Endothelial cell of umbilical vein (primary cell): ENCODE results near the gene AHSA1. TPM values are rescaled to one million over a fixed set of nuclear protein-coding genes. Genes with fewer than 3 reads are reported as not detected.
A peak's percentile ranks its signal among the peaks of the same experiment; 100 is the strongest.

ENCODE experiments used
- BruUV-seq: library from RNA; stranded (reverse); fragments of 400-500 nt; replicated peaks from 2 replicates; lab custom pipeline; 2021; lab: Mats Ljungman, UMichigan
- CTCF ChIA-PET: fragments of 300-600, 350-600 bp; sonication (Branson Sonifier 250); formaldehyde crosslinking; loops from one replicate; lab custom pipeline; 2021; ENCODE audit warnings: antibody characterized with exemption, inconsistent platforms; lab: Charles Lee
- POLR2A ChIA-PET: fragments of 300-600, 350-600 bp; sonication (Branson Sonifier 250); formaldehyde crosslinking; loops from one replicate; lab custom pipeline; 2021; ENCODE audit warnings: antibody characterized with exemption, inconsistent platforms; lab: Charles Lee
- DNase-seq: peaks from one replicate; pipeline ENCODE4 v3.0.0-alpha.2; 2011; ENCODE audit warnings: low read depth, low spot score
- FAIRE-seq: peaks from 2 replicates; lab custom pipeline; 2011; peaks lifted over from hg19 to GRCh38; lab: Jason Lieb, UNC
- H2AFZ ChIP-seq: 2 replicates; pipeline ENCODE4 v1.6.0; 2012; ENCODE audit warnings: low read depth, low read length, control low read depth, inconsistent platforms
- H3K27ac ChIP-seq: 2 replicates; pipeline ENCODE4 v1.5.1; 2011; ENCODE audit warnings: low read depth, mild to moderate bottlenecking, control low read depth, low read length, moderate library complexity; ENCODE audit not compliant: insufficient read depth
- H3K27me3 ChIP-seq, 2 experiments: 2 replicates each; pipeline versions ENCODE4 v1.6.0 to v1.6.1; 2011; ENCODE audit warnings: low read length in 2 of 2, mixed read lengths in 1 of 2; ENCODE audit not compliant: control insufficient read depth in 2 of 2, insufficient read depth in 2 of 2
- H3K36me3 ChIP-seq, 2 experiments: 2 replicates in 1 of 2; 3 replicates in 1 of 2; pipeline ENCODE4 v1.5.1; 2011; ENCODE audit warnings: low read length in 2 of 2, mild to moderate bottlenecking in 1 of 2, moderate library complexity in 1 of 2; ENCODE audit not compliant: control insufficient read depth in 2 of 2, insufficient read depth in 2 of 2; ENCODE audit errors: extremely low read depth in 1 of 2
- H3K4me1 ChIP-seq: 3 replicates; pipeline ENCODE4 v1.5.1; 2011; ENCODE audit warnings: mild to moderate bottlenecking, low read length; ENCODE audit not compliant: control insufficient read depth, insufficient read depth; ENCODE audit errors: extremely low read depth
- H3K4me2 ChIP-seq: 2 replicates; pipeline ENCODE4 v1.6.1; 2011; ENCODE audit warnings: low read length, control low read depth, mixed read lengths; ENCODE audit not compliant: insufficient read depth
- H3K4me3 ChIP-seq, 3 experiments: fragments of 200-600 bp in 1 of 3; sonication (generic), shearing (Covaris generic) in 1 of 3; replicated peaks in 1 of 3; 2 replicates each; pipeline ENCODE4 v1.5.1; 2011 to 2016; ENCODE audit warnings: control low read depth in 3 of 3, low read length in 3 of 3, mild to moderate bottlenecking in 2 of 3, inconsistent platforms in 1 of 3, low read depth in 1 of 3, moderate library complexity in 1 of 3; ENCODE audit not compliant: insufficient read depth in 1 of 3
- H3K79me2 ChIP-seq: 2 replicates; pipeline ENCODE4 v1.6.0; 2012; ENCODE audit warnings: low read length, inconsistent platforms; ENCODE audit not compliant: control insufficient read depth, insufficient read depth
- H3K9ac ChIP-seq: replicated peaks from 2 replicates; pipeline ENCODE3; 2011; ENCODE audit warnings: low read length, control low read depth; ENCODE audit not compliant: insufficient read depth; ENCODE audit errors: extremely low read depth
- H3K9me1 ChIP-seq: replicated peaks from 3 replicates; pipeline ENCODE4 v1.6.0; 2011; ENCODE audit warnings: mild to moderate bottlenecking, low read length; ENCODE audit not compliant: control insufficient read depth, insufficient read depth; ENCODE audit errors: extremely low read depth
- H3K9me3 ChIP-seq: replicated peaks from 2 replicates; pipeline ENCODE4 v1.5.1; 2012; ENCODE audit warnings: low read length, inconsistent platforms; ENCODE audit not compliant: control insufficient read depth, insufficient read depth
- H4K20me1 ChIP-seq: replicated peaks from 2 replicates; pipeline ENCODE3; 2011; ENCODE audit warnings: mild to moderate bottlenecking, low read length; ENCODE audit not compliant: control insufficient read depth, insufficient read depth; ENCODE audit errors: extremely low read depth
- EZH2 ChIP-seq: IDR thresholded peaks from 2 replicates; pipeline ENCODE4 v1.6.1; 2012; ENCODE audit warnings: borderline replicate concordance, low read depth, mild to moderate bottlenecking, moderate library complexity, low read length, inconsistent platforms; ENCODE audit not compliant: severe bottlenecking
- JUN ChIP-seq: IDR thresholded peaks from 2 replicates; pipeline ENCODE4 v1.6.1; 2011; ENCODE audit warnings: borderline replicate concordance, low read depth; ENCODE audit not compliant: insufficient read length, insufficient read depth
- POLR2A ChIP-seq: IDR thresholded peaks from 2 replicates; pipeline ENCODE4 v1.6.1; 2012; ENCODE audit warnings: low read depth, mild to moderate bottlenecking, control low read depth, low read length
- POLR2AphosphoS5 ChIP-seq: IDR thresholded peaks from 2 replicates; pipeline ENCODE4 v1.6.1; 2012; ENCODE audit warnings: low read depth, mild to moderate bottlenecking, control low read depth, low read length, moderate library complexity; ENCODE audit not compliant: insufficient read depth
- dilution Hi-C: fragments of 300-500 bp; cut with MboI; formaldehyde crosslinking; loops from one replicate; pipeline ENCODE4 v1.15.0; 2019; ENCODE audit warnings: low sequenced_read_pairs; ENCODE audit not compliant: extremely low pct_ligation_motif_present
- intact Hi-C: fragments of 100-400 bp; cut with micrococcal nuclease; formaldehyde crosslinking; loops from one replicate; pipeline ENCODE4 v1.10.0; 2022
- polyA plus RNA-seq, 4 experiments: library from polyadenylated mRNA; depleted of rRNA in 3 of 4; stranded (reverse) in 3 of 4; unstranded in 1 of 4; fragments of >200 nt; gene quantifications; 2 replicates each; pipeline versions ENCODE4 v1.2.1 to v1.2.3, GENCODE V29; 2011 to 2012; ENCODE audit warnings: missing spikeins in 1 of 4
- total RNA-seq: library from RNA; stranded (reverse); gene quantifications from 2 replicates; pipeline ENCODE4 v1.2.3, GENCODE V29; 2021
- TF ChIP-seq, protein P1 (sequence below): IDR thresholded peaks from 2 replicates; pipeline ENCODE4 v1.6.1; 2011; ENCODE audit not compliant: insufficient read depth, insufficient read length
- TF ChIP-seq, protein P2 (sequence below), 2 donors: IDR thresholded peaks; 1 replicate in 1 of 2; 2 replicates in 1 of 2; pipeline ENCODE4 v1.5.1; 2011; ENCODE audit warnings: low read length in 2 of 2, mild to moderate bottlenecking in 2 of 2, moderate library complexity in 2 of 2, control low read depth in 1 of 2, inconsistent platforms in 1 of 2, low read depth in 1 of 2; ENCODE audit not compliant: insufficient read depth in 1 of 2; ENCODE audit errors: extremely low read depth in 1 of 2

Gene AHSA1
- total and polyA plus RNA-seq, 2 donors (not counting 3 experiments of a cell fraction or from before 2014, with no cell fraction given) = 122 to 166 TPM

DNA sequence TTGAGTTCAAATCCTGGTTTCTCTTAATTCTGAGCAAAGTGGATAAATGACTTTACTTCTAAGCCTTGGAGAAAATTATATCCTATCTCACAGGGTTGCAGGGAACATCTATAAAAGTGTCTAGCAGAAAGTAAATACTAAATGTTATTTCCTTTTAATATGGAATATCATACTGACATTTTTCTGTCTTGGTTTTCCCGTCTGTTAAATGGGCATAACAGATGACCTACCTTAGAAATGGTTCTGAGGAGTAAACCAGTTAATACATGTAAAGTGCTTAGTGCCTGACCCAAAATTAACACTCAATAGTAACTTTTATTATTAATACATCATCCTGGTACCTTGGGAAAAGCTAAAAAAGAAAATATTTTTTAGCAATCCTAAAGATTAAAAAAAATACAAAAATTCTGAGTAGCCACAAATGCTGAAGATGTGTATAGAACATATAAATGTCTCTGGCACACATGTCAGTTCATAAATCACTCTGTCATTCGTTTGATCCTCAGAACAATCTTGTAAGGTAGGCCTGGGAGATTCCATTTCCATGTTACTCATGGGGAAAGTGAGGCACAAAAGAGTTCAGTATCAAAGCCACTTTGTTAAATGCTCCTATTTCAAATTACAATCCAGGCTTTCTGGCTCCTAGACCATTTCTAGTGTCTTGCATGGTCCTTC, 1.8 kb upstream of the AHSA1 start:
- H4K20me1 ChIP-seq = peaks cover 2% of the 10 kb centered on the region
- no peaks in the 10 kb centered on the region for H3K9me3 ChIP-seq
- no peaks in the 10 kb centered on the region for H3K9me1 ChIP-seq
- FAIRE-seq (peak; percentile 8), DNase-seq (no peak)
- H3K79me2 ChIP-seq = peaks cover 36% of the 10 kb centered on the region
- CTCF ChIA-PET = interaction anchor here (1.9 kb wide), 1 partner anchor 86 kb away, joined by 4 read pairs; no protein-coding TSS in a partner anchor
- intact Hi-C loops = loop anchor here (5.0 kb wide), 3 partner anchors 201 to 359 kb away; partner anchors contain the start of gene CIPC
- peaks cover 0 to 9% of the 10 kb centered on the region in 2 experiments for H3K36me3 ChIP-seq
- H3K4me3 ChIP-seq = peak overlapping the region in 1 of 3 experiments; percentile 86
- POLR2A ChIA-PET = no interaction called here
- H3K4me2 ChIP-seq = peak overlapping the region; percentile 81
- H3K9ac ChIP-seq = peak overlapping the region; percentile 87
- no peak for TF ChIP-seq POLR2AphosphoS5
- TF ChIP-seq, protein P1, sequence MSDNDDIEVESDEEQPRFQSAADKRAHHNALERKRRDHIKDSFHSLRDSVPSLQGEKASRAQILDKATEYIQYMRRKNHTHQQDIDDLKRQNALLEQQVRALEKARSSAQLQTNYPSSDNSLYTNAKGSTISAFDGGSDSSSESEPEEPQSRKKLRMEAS = no peak
- no peak for TF ChIP-seq POLR2A
- no peak for TF ChIP-seq JUN
- TF ChIP-seq, protein P2, sequence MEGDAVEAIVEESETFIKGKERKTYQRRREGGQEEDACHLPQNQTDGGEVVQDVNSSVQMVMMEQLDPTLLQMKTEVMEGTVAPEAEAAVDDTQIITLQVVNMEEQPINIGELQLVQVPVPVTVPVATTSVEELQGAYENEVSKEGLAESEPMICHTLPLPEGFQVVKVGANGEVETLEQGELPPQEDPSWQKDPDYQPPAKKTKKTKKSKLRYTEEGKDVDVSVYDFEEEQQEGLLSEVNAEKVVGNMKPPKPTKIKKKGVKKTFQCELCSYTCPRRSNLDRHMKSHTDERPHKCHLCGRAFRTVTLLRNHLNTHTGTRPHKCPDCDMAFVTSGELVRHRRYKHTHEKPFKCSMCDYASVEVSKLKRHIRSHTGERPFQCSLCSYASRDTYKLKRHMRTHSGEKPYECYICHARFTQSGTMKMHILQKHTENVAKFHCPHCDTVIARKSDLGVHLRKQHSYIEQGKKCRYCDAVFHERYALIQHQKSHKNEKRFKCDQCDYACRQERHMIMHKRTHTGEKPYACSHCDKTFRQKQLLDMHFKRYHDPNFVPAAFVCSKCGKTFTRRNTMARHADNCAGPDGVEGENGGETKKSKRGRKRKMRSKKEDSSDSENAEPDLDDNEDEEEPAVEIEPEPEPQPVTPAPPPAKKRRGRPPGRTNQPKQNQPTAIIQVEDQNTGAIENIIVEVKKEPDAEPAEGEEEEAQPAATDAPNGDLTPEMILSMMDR (IDR thresholded peaks at IDR 0.05; ENCODE audit: extremely low read depth in 1 of 2, insufficient read depth in 1 of 2, low read depth in 1 of 2, low read length in 2 of 2) = no peak
- TF ChIP-seq EZH2 = no peak
- H2AFZ ChIP-seq = no peak overlapping the region
- no peaks in the 10 kb centered on the region for H3K27me3 ChIP-seq
- peaks cover 21% of the 10 kb centered on the region for H3K4me1 ChIP-seq
- dilution Hi-C loops = no loop called here
- BruUV-seq = no TSS peak
- no peak overlapping the region for H3K27ac ChIP-seq
